WTC11 (cell line): ENCODE data around the gene GK2.

Source experiments
- ATF3 ChIP-seq: sonication (generic); formaldehyde crosslinking; conservative IDR thresholded peaks from 2 replicates; pipeline ENCODE4 v1.8.1; 2022; ENCODE audit warnings: mild to moderate bottlenecking, missing genetic modification reagents
- CTCF ChIP-seq: fragments of 200-600 bp; IDR thresholded peaks from 2 replicates; pipeline ENCODE4 v1.8.0; 2022; ENCODE audit warnings: antibody characterized with exemption
- FOXK1 ChIP-seq: sonication (generic); formaldehyde crosslinking; IDR thresholded peaks from 2 replicates; pipeline ENCODE4 v1.8.0; 2022; ENCODE audit warnings: mild to moderate bottlenecking, moderate library complexity, missing genetic modification reagents
- MAX ChIP-seq: sonication (generic); formaldehyde crosslinking; IDR thresholded peaks from 2 replicates; pipeline ENCODE4 v1.8.0; 2022; ENCODE audit warnings: mild to moderate bottlenecking, missing genetic modification reagents

- TF ChIP-seq ATF3: no peak
- TF ChIP-seq CTCF: no peak
- TF ChIP-seq MAX: no peak
- no peak for TF ChIP-seq FOXK1 (CRISPR knock-in tag)
These were observed 9.0 kb downstream of the GK2 start for GRCh38 chr4:79399076-79399475.
